GM12878 (cell line): ENCODE measurements around the gene CLASP1. TPM values are rescaled to one million over a fixed set of nuclear protein-coding genes. Genes with fewer than 3 reads are reported as not detected.

Experiments
- ATAC-seq: fragments of 200-7000 bp; cut with Tn5 transposase; 3 replicates; pipeline ENCODE4 v1.9.1; 2020; ENCODE audit warnings: mild to moderate bottlenecking, moderate library complexity
- BruUV-seq: library from RNA; stranded (reverse); fragments of 400-500 nt; replicated peaks from 2 replicates; lab custom pipeline; 2021; lab: Mats Ljungman, UMichigan
- CTCF ChIA-PET: fragments of 300-600 bp; sonication (Branson Sonifier 250); formaldehyde crosslinking; extraction: SDS; loops from one replicate; lab custom pipeline; 2021; ENCODE audit warnings: inconsistent platforms; lab: Yijun Ruan, JAX
- POLR2A ChIA-PET: fragments of 350-600 bp; formaldehyde crosslinking; extraction: SDS; loops from one replicate; lab custom pipeline; 2021; ENCODE audit warnings: inconsistent platforms; lab: Charles Lee
- RAD21 ChIA-PET: fragments of 300-600 bp; sonication (Branson Sonifier 250); formaldehyde crosslinking; loops from one replicate; lab custom pipeline; 2023; ENCODE audit warnings: antibody characterized with exemption; ENCODE audit not compliant: unreplicated experiment; lab: Charles Lee
- SMC1A ChIA-PET: fragments of 300-600 bp; sonication (Branson Sonifier 250); formaldehyde crosslinking; loops from one replicate; lab custom pipeline; 2023; ENCODE audit not compliant: unreplicated experiment, uncharacterized antibody; lab: Charles Lee
- DNase-seq: peaks from one replicate; pipeline ENCODE4 v3.0.0-alpha.2; 2011; ENCODE audit warnings: low read depth, low spot score
- FAIRE-seq: peaks from 3 replicates; lab custom pipeline; 2011; peaks lifted over from hg19 to GRCh38; lab: Jason Lieb, UNC
- H2AFZ ChIP-seq: 2 replicates; pipeline ENCODE4 v1.6.0; 2011; ENCODE audit warnings: low read depth, low read length, control low read depth; ENCODE audit not compliant: control insufficient read depth
- H3K27ac ChIP-seq: 2 replicates; pipeline ENCODE4 v1.5.1; 2011; ENCODE audit warnings: control low read depth; ENCODE audit not compliant: control insufficient read depth, insufficient read depth
- H3K27me3 ChIP-seq, 2 experiments: replicated peaks in 1 of 2; 2 replicates each; pipeline versions ENCODE4 v1.6.0 to v1.6.1; 2011; ENCODE audit warnings: low read length in 1 of 2; ENCODE audit not compliant: control insufficient read depth in 2 of 2, insufficient read depth in 2 of 2
- H3K36me3 ChIP-seq, 2 experiments: 2 replicates each; pipeline ENCODE4 v1.5.1; 2011; ENCODE audit warnings: low read length in 1 of 2; ENCODE audit not compliant: control insufficient read depth in 2 of 2, insufficient read depth in 2 of 2
- H3K4me1 ChIP-seq: 2 replicates; pipeline ENCODE4 v1.6.1; 2011; ENCODE audit warnings: mild to moderate bottlenecking, low read length, moderate library complexity, mixed read lengths; ENCODE audit not compliant: control insufficient read depth, insufficient read depth
- H3K4me2 ChIP-seq: 2 replicates; pipeline ENCODE4 v1.6.0; 2011; ENCODE audit warnings: control low read depth; ENCODE audit not compliant: control insufficient read depth, insufficient read depth
- H3K4me3 ChIP-seq: fragments of 200-600 bp; sonication (generic); 2 replicates; pipeline ENCODE4 v1.5.1; 2016
- H3K79me2 ChIP-seq: 2 replicates; pipeline ENCODE4 v1.6.0; 2011; ENCODE audit warnings: low read length; ENCODE audit not compliant: control insufficient read depth, insufficient read depth
- H3K9ac ChIP-seq: 2 replicates; pipeline ENCODE4 v1.8.0; 2011; ENCODE audit warnings: low read length, control low read depth, mixed read lengths; ENCODE audit not compliant: control insufficient read depth, insufficient read depth
- H3K9me3 ChIP-seq: replicated peaks from 3 replicates; pipeline ENCODE4 v1.5.1; 2011; ENCODE audit warnings: mild to moderate bottlenecking, low read length; ENCODE audit not compliant: control insufficient read depth, insufficient read depth
- H4K20me1 ChIP-seq: 2 replicates; pipeline ENCODE4 v1.6.0; 2011; ENCODE audit not compliant: control insufficient read depth, insufficient read depth
- BRCA1 ChIP-seq: IDR thresholded peaks from 2 replicates; pipeline ENCODE4 v1.6.1; 2011; ENCODE audit warnings: low read depth, low read length, improper control_type of control experiment
- ESRRA ChIP-seq: IDR thresholded peaks from 2 replicates; pipeline ENCODE4 v1.6.1; 2012; ENCODE audit warnings: mild to moderate bottlenecking, low read length, improper control_type of control experiment
- FOXK2 ChIP-seq: fragments of 450-650 bp; IDR thresholded peaks from 2 replicates; pipeline ENCODE4 v1.6.1; 2017; ENCODE audit warnings: mild to moderate bottlenecking, moderate library complexity
- GABPA ChIP-seq: IDR thresholded peaks from 2 replicates; pipeline ENCODE4 v1.6.1; 2014; ENCODE audit warnings: antibody characterized with exemption, low read depth, mild to moderate bottlenecking, inconsistent platforms
- JUND ChIP-seq: IDR thresholded peaks from 2 replicates; pipeline ENCODE4 v1.6.1; 2012; ENCODE audit warnings: low read depth, mild to moderate bottlenecking, low read length, improper control_type of control experiment, moderate library complexity
- MXI1 ChIP-seq: fragments of 150-350 bp; IDR thresholded peaks from 2 replicates; pipeline ENCODE4 v1.6.1; 2011; ENCODE audit warnings: low read depth, mild to moderate bottlenecking, inconsistent platforms, low read length, improper control_type of control experiment
- MYB ChIP-seq: fragments of 150-350 bp; IDR thresholded peaks from 2 replicates; pipeline ENCODE4 v1.6.1; 2014; ENCODE audit warnings: mild to moderate bottlenecking, low read depth, low read length, borderline replicate concordance
- RAD21 ChIP-seq: IDR thresholded peaks from 2 replicates; pipeline ENCODE4 v1.6.1; 2011; ENCODE audit warnings: mild to moderate bottlenecking, low read depth, low read length, moderate library complexity; ENCODE audit not compliant: insufficient read depth
- TARDBP ChIP-seq: IDR thresholded peaks from 2 replicates; pipeline ENCODE4 v1.6.1; 2016; ENCODE audit warnings: borderline replicate concordance
- ZBTB40 ChIP-seq: fragments of 450-650 bp; IDR thresholded peaks from 2 replicates; pipeline ENCODE4 v1.6.1; 2016; ENCODE audit warnings: mild to moderate bottlenecking, moderate library complexity, borderline replicate concordance
- ZNF207 ChIP-seq: fragments of 450-650 bp; IDR thresholded peaks from 2 replicates; pipeline ENCODE4 v1.6.1; 2014; ENCODE audit warnings: antibody characterized with exemption, mild to moderate bottlenecking, borderline replicate concordance
- ZSCAN29 ChIP-seq: fragments of 450-650 bp; IDR thresholded peaks from 2 replicates; pipeline ENCODE4 v1.6.1; 2017; ENCODE audit warnings: mild to moderate bottlenecking, moderate library complexity
- WGBS: methylation state at CpG from one replicate; pipeline ENCODE4 v1.1.6; 2016; ENCODE audit warnings: low lambda C conversion rate; ENCODE audit not compliant: insufficient replicate concordance, insufficient coverage; ENCODE audit errors: missing lambda C conversion rate; 5-methylcytosine and 5-hydroxymethylcytosine counted together
- in situ Hi-C: fragments of 300-500 bp; cut with MboI; formaldehyde crosslinking; loops from 9 replicates; pipeline ENCODE4 v1.14.3; 2018; ENCODE audit warnings: mixed read lengths
- intact Hi-C: fragments of 100-400 bp; cut with micrococcal nuclease; formaldehyde crosslinking; loops from one replicate; pipeline ENCODE4 v1.14.2; 2022; ENCODE audit not compliant: unreplicated experiment
- polyA plus RNA-seq, 11 experiments: library from polyadenylated mRNA; depleted of rRNA in 4 of 11; unstranded in 6 of 11; stranded (reverse) in 5 of 11; fragments of >200 nt; fragmentation: Nextera tagmentation in 4 of 11; fragmentation: Illumina TruSeq in 1 of 11; extraction: Ambion mirVana in 4 of 11; extraction: Trizol in 1 of 11; gene quantifications; 1 replicate in 1 of 11; 2 replicates in 10 of 11; pipeline versions ENCODE4 v1.2.1 to v1.2.3, GENCODE V29; 2011 to 2016; ENCODE audit warnings: inconsistent platforms in 2 of 11, missing spikeins in 2 of 11, low read depth in 1 of 11
- total RNA-seq, 4 experiments: library from RNA; depleted of rRNA in 3 of 4; stranded (reverse); fragments of >200 nt in 3 of 4; fragmentation: Illumina TruSeq in 1 of 4; extraction: Trizol in 1 of 4; gene quantifications; 2 replicates each; pipeline versions ENCODE4 v1.2.1 to v1.2.3, GENCODE V29; 2013 to 2021
- TF ChIP-seq, protein P1 (sequence below): fragments of 450-650 bp; IDR thresholded peaks from 2 replicates; pipeline ENCODE4 v1.6.1; 2017; ENCODE audit warnings: mild to moderate bottlenecking, low read depth, inconsistent platforms; ENCODE audit not compliant: poor library complexity, severe bottlenecking
- TF ChIP-seq, protein P2 (sequence below): fragments of 450-650 bp; IDR thresholded peaks from 2 replicates; pipeline ENCODE4 v1.6.1; 2017; ENCODE audit warnings: borderline replicate concordance
- TF ChIP-seq, protein P3 (sequence below): fragments of 450-650 bp; IDR thresholded peaks from 2 replicates; pipeline ENCODE4 v1.6.1; 2014; ENCODE audit warnings: mild to moderate bottlenecking

CLASP1 gene
- total and polyA plus RNA-seq, 10 of the 15 experiments (the other 5 are each of a cell fraction or from before 2014, with no cell fraction given) = 1.4 to 62.4 (median 32.9) TPM

- TF ChIP-seq, protein P1, sequence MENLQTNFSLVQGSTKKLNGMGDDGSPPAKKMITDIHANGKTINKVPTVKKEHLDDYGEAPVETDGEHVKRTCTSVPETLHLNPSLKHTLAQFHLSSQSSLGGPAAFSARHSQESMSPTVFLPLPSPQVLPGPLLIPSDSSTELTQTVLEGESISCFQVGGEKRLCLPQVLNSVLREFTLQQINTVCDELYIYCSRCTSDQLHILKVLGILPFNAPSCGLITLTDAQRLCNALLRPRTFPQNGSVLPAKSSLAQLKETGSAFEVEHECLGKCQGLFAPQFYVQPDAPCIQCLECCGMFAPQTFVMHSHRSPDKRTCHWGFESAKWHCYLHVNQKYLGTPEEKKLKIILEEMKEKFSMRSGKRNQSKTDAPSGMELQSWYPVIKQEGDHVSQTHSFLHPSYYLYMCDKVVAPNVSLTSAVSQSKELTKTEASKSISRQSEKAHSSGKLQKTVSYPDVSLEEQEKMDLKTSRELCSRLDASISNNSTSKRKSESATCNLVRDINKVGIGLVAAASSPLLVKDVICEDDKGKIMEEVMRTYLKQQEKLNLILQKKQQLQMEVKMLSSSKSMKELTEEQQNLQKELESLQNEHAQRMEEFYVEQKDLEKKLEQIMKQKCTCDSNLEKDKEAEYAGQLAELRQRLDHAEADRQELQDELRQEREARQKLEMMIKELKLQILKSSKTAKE = no peak
- TF ChIP-seq RAD21 = no peak
- TF ChIP-seq, protein P2, sequence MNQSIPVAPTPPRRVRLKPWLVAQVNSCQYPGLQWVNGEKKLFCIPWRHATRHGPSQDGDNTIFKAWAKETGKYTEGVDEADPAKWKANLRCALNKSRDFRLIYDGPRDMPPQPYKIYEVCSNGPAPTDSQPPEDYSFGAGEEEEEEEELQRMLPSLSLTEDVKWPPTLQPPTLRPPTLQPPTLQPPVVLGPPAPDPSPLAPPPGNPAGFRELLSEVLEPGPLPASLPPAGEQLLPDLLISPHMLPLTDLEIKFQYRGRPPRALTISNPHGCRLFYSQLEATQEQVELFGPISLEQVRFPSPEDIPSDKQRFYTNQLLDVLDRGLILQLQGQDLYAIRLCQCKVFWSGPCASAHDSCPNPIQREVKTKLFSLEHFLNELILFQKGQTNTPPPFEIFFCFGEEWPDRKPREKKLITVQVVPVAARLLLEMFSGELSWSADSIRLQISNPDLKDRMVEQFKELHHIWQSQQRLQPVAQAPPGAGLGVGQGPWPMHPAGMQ = no peak
- no peak for TF ChIP-seq TARDBP
- TF ChIP-seq, protein P3, sequence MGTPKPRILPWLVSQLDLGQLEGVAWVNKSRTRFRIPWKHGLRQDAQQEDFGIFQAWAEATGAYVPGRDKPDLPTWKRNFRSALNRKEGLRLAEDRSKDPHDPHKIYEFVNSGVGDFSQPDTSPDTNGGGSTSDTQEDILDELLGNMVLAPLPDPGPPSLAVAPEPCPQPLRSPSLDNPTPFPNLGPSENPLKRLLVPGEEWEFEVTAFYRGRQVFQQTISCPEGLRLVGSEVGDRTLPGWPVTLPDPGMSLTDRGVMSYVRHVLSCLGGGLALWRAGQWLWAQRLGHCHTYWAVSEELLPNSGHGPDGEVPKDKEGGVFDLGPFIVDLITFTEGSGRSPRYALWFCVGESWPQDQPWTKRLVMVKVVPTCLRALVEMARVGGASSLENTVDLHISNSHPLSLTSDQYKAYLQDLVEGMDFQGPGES = no peak
- TF ChIP-seq GABPA = no peak
Measured at GRCh38 chr2:121470917-121471316, 178.3 kb downstream of the CLASP1 start (continued).

DNA sequence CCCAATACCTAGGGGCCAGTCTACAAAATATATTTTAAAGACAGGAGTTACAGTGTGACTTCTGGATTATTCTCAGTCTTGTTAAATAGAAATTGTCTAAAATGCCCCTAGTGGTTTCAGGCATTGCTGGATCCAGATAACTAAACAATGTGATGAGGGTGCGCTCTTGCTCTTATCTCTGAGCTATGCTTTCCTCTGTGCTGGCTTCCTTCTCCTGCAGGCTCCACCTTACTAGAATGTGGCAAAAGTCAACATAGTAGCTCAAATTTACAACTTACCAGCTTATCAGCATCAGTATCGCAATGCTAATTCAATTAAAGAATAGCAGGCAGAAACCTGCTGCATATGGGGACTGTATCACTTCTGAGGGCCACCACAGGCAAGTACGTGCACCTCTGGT, 179.9 kb downstream of the CLASP1 start:
- intact Hi-C loops (no loop called here), in situ Hi-C loops (no loop called here)
- Histone ChIP-seq H3K4me3 (no peak overlapping the region), H3K4me2 (no peak overlapping the region), H3K4me1 (no peaks in the 10 kb centered on the region), H4K20me1 (no peaks in the 10 kb centered on the region), H3K36me3 (peaks cover 8 to 22% of the 10 kb centered on the region in 2 experiments), H3K27ac (no peak overlapping the region), H2AFZ (no peak overlapping the region), H3K27me3 (no peaks in the 10 kb centered on the region), H3K9ac (no peak overlapping the region), H3K79me2 (no peaks in the 10 kb centered on the region; the same call in 1 of the 2 replicates), H3K9me3 (no peaks in the 10 kb centered on the region; the same call in 2 of the 3 replicates)
- ChIA-PET POLR2A (no interaction called here), RAD21 (no interaction called here), SMC1A (interaction anchor here (1.2 kb wide), 1 partner anchor 10 kb away, joined by 3 read pairs; no protein-coding TSS in a partner anchor), CTCF (interaction anchor here (1.3 kb wide), 1 partner anchor 11 kb away, joined by 3 read pairs; no protein-coding TSS in a partner anchor)
- FAIRE-seq (no peak), ATAC-seq (no peak), DNase-seq (no peak)
- no TSS peak for BruUV-seq
- WGBS = 100% methylated on average over 3 of the region's 3 CpGs
- TF ChIP-seq ESRRA (no peak), ZSCAN29 (no peak), GABPA (no peak), ZBTB40 (no peak), MXI1 (no peak), ZNF207 (no peak), MYB (no peak), BRCA1 (no peak), FOXK2 (no peak), JUND (no peak)
